IMR-90 (cell line): ENCODE data around the gene MMP3. TPM values are rescaled to one million over a fixed set of nuclear protein-coding genes. Genes with fewer than 3 reads are reported as not detected.

Experiments used
- ATAC-seq: fragments of 200-7000 bp; cut with Tn5 transposase; 2 replicates; pipeline ENCODE4 v1.9.1; 2020; ENCODE audit warnings: low read depth, mild to moderate bottlenecking, moderate library complexity
- BruUV-seq: library from RNA; stranded (reverse); fragments of 400-500 nt; replicated peaks from 2 replicates; lab custom pipeline; 2021; lab: Mats Ljungman, UMichigan
- CTCF ChIA-PET: fragments of 300-600 bp; formaldehyde crosslinking; extraction: SDS; loops from one replicate; lab custom pipeline; 2021; ENCODE audit warnings: antibody characterized with exemption; lab: Yijun Ruan, JAX
- POLR2A ChIA-PET: fragments of 300-600 bp; sonication (Branson Sonifier 250); formaldehyde crosslinking; loops from one replicate; lab custom pipeline; 2022; ENCODE audit warnings: antibody characterized with exemption; ENCODE audit not compliant: unreplicated experiment; lab: Charles Lee
- DNase-seq: peaks from one replicate; pipeline ENCODE4 v3.0.0; 2013
- H2AFZ ChIP-seq: replicated peaks from 2 replicates; pipeline ENCODE3; 2013; ENCODE audit warnings: low read length, mild to moderate bottlenecking; ENCODE audit not compliant: poor library complexity
- H2AK5ac ChIP-seq: 2 replicates; pipeline ENCODE4 v1.6.1; 2013; ENCODE audit warnings: low read depth, low read length, inconsistent platforms
- H2AK9ac ChIP-seq: replicated peaks from 2 replicates; pipeline ENCODE3; 2013; ENCODE audit warnings: mild to moderate bottlenecking, low read depth, low read length, moderate library complexity; ENCODE audit not compliant: poor library complexity
- H2BK120ac ChIP-seq: 2 replicates; pipeline ENCODE4 v1.6.1; 2013; ENCODE audit warnings: low read depth, low read length, inconsistent platforms
- H2BK15ac ChIP-seq: 3 replicates; pipeline ENCODE4 v1.6.1; 2013; ENCODE audit warnings: low read depth, low read length, inconsistent platforms
- H2BK20ac ChIP-seq: 2 replicates; pipeline ENCODE4 v1.6.1; 2013; ENCODE audit warnings: low read depth, mild to moderate bottlenecking, inconsistent platforms, low read length, moderate library complexity
- H2BK5ac ChIP-seq: 2 replicates; pipeline ENCODE4 v1.6.1; 2013; ENCODE audit warnings: mild to moderate bottlenecking, low read depth, low read length, inconsistent platforms; ENCODE audit not compliant: poor library complexity, severe bottlenecking
- H3K14ac ChIP-seq: replicated peaks from 2 replicates; pipeline ENCODE4 v1.6.1; 2013; ENCODE audit warnings: low read depth, low read length, inconsistent platforms
- H3K18ac ChIP-seq: 2 replicates; pipeline ENCODE4 v1.6.1; 2013; ENCODE audit warnings: low read depth, low read length, control low read depth
- H3K23ac ChIP-seq: 2 replicates; pipeline ENCODE4 v1.6.1; 2013; ENCODE audit warnings: low read depth, low read length, inconsistent platforms
- H3K27ac ChIP-seq: 2 replicates; pipeline ENCODE4 v1.5.1; 2013; ENCODE audit warnings: mild to moderate bottlenecking, control low read depth, low read length; ENCODE audit not compliant: insufficient read depth
- H3K27me3 ChIP-seq: 2 replicates; pipeline ENCODE4 v1.6.1; 2013; ENCODE audit warnings: low read length; ENCODE audit not compliant: control insufficient read depth, insufficient read depth
- H3K36me3 ChIP-seq: 2 replicates; pipeline ENCODE4 v1.6.1; 2013; ENCODE audit warnings: low read length, mixed read lengths; ENCODE audit not compliant: control insufficient read depth, insufficient read depth
- H3K4ac ChIP-seq: 2 replicates; pipeline ENCODE4 v1.6.1; 2013; ENCODE audit warnings: low read depth, low read length, inconsistent platforms
- H3K4me1 ChIP-seq: 2 replicates; pipeline ENCODE4 v1.6.1; 2013; ENCODE audit warnings: low read length, mixed read lengths; ENCODE audit not compliant: control insufficient read depth, insufficient read depth
- H3K4me2 ChIP-seq: 2 replicates; pipeline ENCODE4 v1.6.1; 2013; ENCODE audit warnings: low read depth, mild to moderate bottlenecking, control low read depth, low read length, moderate library complexity
- H3K4me3 ChIP-seq: 2 replicates; pipeline ENCODE4 v1.5.1; 2013; ENCODE audit warnings: low read depth, mild to moderate bottlenecking, control low read depth, low read length, moderate library complexity; ENCODE audit not compliant: insufficient read depth
- H3K56ac ChIP-seq: 2 replicates; pipeline ENCODE4 v1.6.1; 2013; ENCODE audit warnings: low read length, inconsistent platforms; ENCODE audit not compliant: insufficient read depth; ENCODE audit errors: extremely low read depth
- H3K79me1 ChIP-seq, 2 experiments: 2 replicates each; pipeline ENCODE4 v1.6.1; 2013; ENCODE audit warnings: low read length in 2 of 2, inconsistent platforms in 1 of 2, low read depth in 1 of 2
- H3K9ac ChIP-seq: 2 replicates; pipeline ENCODE4 v1.6.1; 2013; ENCODE audit warnings: low read depth, low read length, control low read depth
- H3K9me1 ChIP-seq: 2 replicates; pipeline ENCODE4 v1.6.1; 2013; ENCODE audit warnings: low read length, inconsistent platforms; ENCODE audit not compliant: insufficient read depth
- H3K9me3 ChIP-seq: 2 replicates; pipeline ENCODE4 v1.6.1; 2013; ENCODE audit warnings: low read length; ENCODE audit not compliant: control insufficient read depth, insufficient read depth
- H4K20me1 ChIP-seq: 2 replicates; pipeline ENCODE4 v1.6.1; 2013; ENCODE audit warnings: low read length, inconsistent platforms; ENCODE audit not compliant: insufficient read depth
- H4K5ac ChIP-seq: 2 replicates; pipeline ENCODE4 v1.6.1; 2013; ENCODE audit warnings: mild to moderate bottlenecking, low read depth, low read length, control low read depth
- H4K8ac ChIP-seq, 2 experiments: 2 replicates each; pipeline ENCODE4 v1.6.1; 2013; ENCODE audit warnings: low read depth in 2 of 2, low read length in 2 of 2, control low read depth in 1 of 2, inconsistent platforms in 1 of 2
- H4K91ac ChIP-seq: 2 replicates; pipeline ENCODE4 v1.6.1; 2013; ENCODE audit warnings: low read depth, low read length, inconsistent platforms; ENCODE audit not compliant: insufficient read depth
- CHD1 ChIP-seq: IDR thresholded peaks from 2 replicates; pipeline ENCODE4 v1.6.1; 2012; ENCODE audit warnings: low read depth, low read length, improper control_type of control experiment
- MXI1 ChIP-seq: IDR thresholded peaks from 2 replicates; pipeline ENCODE4 v1.6.1; 2012; ENCODE audit warnings: low read depth, mild to moderate bottlenecking, low read length, moderate library complexity, borderline replicate concordance
- NFE2L2 ChIP-seq: fragments of 150-350 bp; IDR thresholded peaks from 2 replicates; pipeline ENCODE4 v1.6.1; 2016; ENCODE audit warnings: low read depth, mild to moderate bottlenecking, low read length
- RFX5 ChIP-seq: IDR thresholded peaks from 2 replicates; pipeline ENCODE4 v1.8.0; 2012; ENCODE audit warnings: low read depth, mild to moderate bottlenecking, low read length, moderate library complexity
- WGBS, 2 experiments: methylation state at CpG; one replicate each; pipeline versions ENCODE4 v1.1.5 to v1.1.7; 2013; ENCODE audit warnings: missing lambda C conversion rate in 2 of 2; ENCODE audit not compliant: insufficient read length in 1 of 2; ENCODE audit errors: extremely low coverage in 2 of 2; 5-methylcytosine and 5-hydroxymethylcytosine counted together
- dilution Hi-C: fragments of 300-500 bp; cut with HindIII; formaldehyde crosslinking; loops from one replicate; pipeline ENCODE4 v1.14.3; 2018; ENCODE audit warnings: low sequenced_read_pairs; ENCODE audit not compliant: unreplicated experiment
- in situ Hi-C: fragments of 300-500 bp; cut with MboI; formaldehyde crosslinking; loops from 3 replicates; pipeline ENCODE4 v1.14.3; 2019; ENCODE audit warnings: low sequenced_read_pairs, inconsistent platforms, mixed read lengths
- intact Hi-C: fragments of 100-400 bp; cut with micrococcal nuclease; formaldehyde crosslinking; loops from 2 replicates; pipeline ENCODE4 v1.10.0; 2022
- polyA plus RNA-seq, 3 experiments: library from polyadenylated mRNA; depleted of rRNA; stranded (reverse); fragments of >200 nt; gene quantifications; 2 replicates each; pipeline ENCODE4 v1.2.3, GENCODE V29; 2012; ENCODE audit warnings: low replicate concordance in 1 of 3
- total RNA-seq: library from RNA; depleted of rRNA; stranded (reverse); fragments of >200 nt; gene quantifications from 2 replicates; pipeline ENCODE4 v1.2.3, GENCODE V29; 2012
- TF ChIP-seq, protein P1 (sequence below): fragments of 150-350 bp; IDR thresholded peaks from 2 replicates; pipeline ENCODE4 v1.6.1; 2016; ENCODE audit warnings: low read depth, mild to moderate bottlenecking, low read length, moderate library complexity, borderline replicate concordance

Gene MMP3
- total and polyA plus RNA-seq, 2 of the 4 experiments (the other 2 are of a cell fraction), result under 0.01 to 0.39 TPM

DNA sequence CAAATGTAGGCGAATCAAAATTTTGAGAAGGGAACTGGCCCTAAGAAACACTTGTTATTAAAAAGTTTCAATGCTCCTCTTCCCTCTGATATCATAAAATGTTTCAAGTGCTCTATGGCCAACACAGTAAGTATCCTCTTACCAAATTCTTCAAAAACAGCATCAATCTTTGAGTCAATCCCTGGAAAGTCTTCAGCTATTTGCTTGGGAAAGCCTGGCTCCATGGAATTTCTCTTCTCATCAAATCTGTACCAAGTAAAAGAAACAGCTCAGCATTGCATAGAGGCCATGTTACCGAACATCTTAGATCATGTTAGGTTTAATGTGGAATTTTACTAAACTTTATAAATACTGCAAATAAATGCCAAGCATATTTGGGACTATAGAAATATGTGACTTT lies 6.3 kb downstream of the MMP3 start:
- H2BK20ac ChIP-seq, result no peak overlapping the region
- no peaks in the 10 kb centered on the region; the same call in 1 of the 2 replicates for H3K4me1 ChIP-seq
- no peak overlapping the region for H3K4me2 ChIP-seq
- H2BK120ac ChIP-seq, result no peak overlapping the region
- no peak overlapping the region for H2AK5ac ChIP-seq
- no peak overlapping the region for H3K4ac ChIP-seq
- H2BK5ac ChIP-seq, result no peak overlapping the region
- H4K5ac ChIP-seq, result no peak overlapping the region
- H3K79me1 ChIP-seq, result no peaks in the 10 kb centered on the region
- no peaks in the 10 kb centered on the region for H3K9me3 ChIP-seq
- POLR2A ChIA-PET, result no interaction called here
- H3K36me3 ChIP-seq, result no peaks in the 10 kb centered on the region
- H2BK15ac ChIP-seq, result no peak overlapping the region
- no peaks in the 10 kb centered on the region for H3K27me3 ChIP-seq
- no peak for ATAC-seq
- H4K20me1 ChIP-seq, result no peaks in the 10 kb centered on the region
- H3K9me1 ChIP-seq, result no peaks in the 10 kb centered on the region; the same call in 1 of the 2 replicates
- no CpG with 5 or more reads among the region's 2 CpGs for WGBS, 2 experiments
- CTCF ChIA-PET, result no interaction called here
- H3K56ac ChIP-seq, result no peak overlapping the region
- no peak overlapping the region for H4K8ac ChIP-seq
- no peak overlapping the region for H2AK9ac ChIP-seq
- no peak overlapping the region for H3K27ac ChIP-seq
- H3K23ac ChIP-seq, result no peak overlapping the region
- TF ChIP-seq MXI1 (no peak), RFX5 (no peak), CHD1 (no peak), NFE2L2 (no peak)
- TF ChIP-seq, protein P1, sequence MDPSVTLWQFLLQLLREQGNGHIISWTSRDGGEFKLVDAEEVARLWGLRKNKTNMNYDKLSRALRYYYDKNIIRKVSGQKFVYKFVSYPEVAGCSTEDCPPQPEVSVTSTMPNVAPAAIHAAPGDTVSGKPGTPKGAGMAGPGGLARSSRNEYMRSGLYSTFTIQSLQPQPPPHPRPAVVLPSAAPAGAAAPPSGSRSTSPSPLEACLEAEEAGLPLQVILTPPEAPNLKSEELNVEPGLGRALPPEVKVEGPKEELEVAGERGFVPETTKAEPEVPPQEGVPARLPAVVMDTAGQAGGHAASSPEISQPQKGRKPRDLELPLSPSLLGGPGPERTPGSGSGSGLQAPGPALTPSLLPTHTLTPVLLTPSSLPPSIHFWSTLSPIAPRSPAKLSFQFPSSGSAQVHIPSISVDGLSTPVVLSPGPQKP, result no peak
- H3K14ac ChIP-seq, result no peak overlapping the region
- no peak for DNase-seq
- H2AFZ ChIP-seq, result no peak overlapping the region
- in situ Hi-C loops (no loop called here), intact Hi-C loops (no loop called here), dilution Hi-C loops (no loop called here)
- H3K18ac ChIP-seq, result no peak overlapping the region
- no peak overlapping the region for H3K9ac ChIP-seq
- H4K91ac ChIP-seq, result no peak overlapping the region
- no TSS peak for BruUV-seq
- H3K4me3 ChIP-seq, result no peak overlapping the region
